Parathyroid adenoma (tissue), 2 donors: ENCODE data around the gene USH2A.

Source experiments
- H2AFZ ChIP-seq: fragments of 300-600 bp; sonication (generic); one replicate; pipeline ENCODE4 v1.7.0; 2017; ENCODE audit warnings: antibody characterized with exemption, mild to moderate bottlenecking
- H3K27ac ChIP-seq: fragments of 300-600 bp; sonication (generic); one replicate; pipeline ENCODE4 v1.7.0; 2017
- H3K27me3 ChIP-seq: fragments of 300-600 bp; sonication (generic); one replicate; pipeline ENCODE4 v1.7.0; 2017; ENCODE audit warnings: low read length; ENCODE audit not compliant: control insufficient read depth, insufficient read depth
- H3K36me3 ChIP-seq: fragments of 300-600 bp; sonication (generic); one replicate; pipeline ENCODE4 v1.7.0; 2017; ENCODE audit warnings: low read length; ENCODE audit not compliant: control insufficient read depth, insufficient read depth
- H3K4me1 ChIP-seq: fragments of 300-600 bp; sonication (generic); one replicate; pipeline ENCODE4 v1.7.0; 2017; ENCODE audit warnings: control low read depth
- H3K4me2 ChIP-seq: fragments of 300-600 bp; sonication (generic); one replicate; pipeline ENCODE4 v1.7.0; 2017; ENCODE audit warnings: low read length
- H3K4me3 ChIP-seq: fragments of 300-600 bp; sonication (generic); one replicate; pipeline ENCODE4 v1.7.0; 2017; ENCODE audit warnings: low read depth, low read length
- H3K79me2 ChIP-seq: fragments of 300-600 bp; sonication (generic); one replicate; pipeline ENCODE4 v1.7.0; 2017; ENCODE audit warnings: control low read depth
- H3K9ac ChIP-seq: fragments of 300-600 bp; sonication (generic); one replicate; pipeline ENCODE4 v1.7.0; 2017; ENCODE audit warnings: mild to moderate bottlenecking
- H3K9me3 ChIP-seq: fragments of 300-600 bp; sonication (generic); one replicate; pipeline ENCODE4 v1.7.0; 2017; ENCODE audit warnings: low read length; ENCODE audit not compliant: control insufficient read depth
- CTCF ChIP-seq: fragments of 300-600 bp; sonication (generic); IDR thresholded peaks from one replicate; pipeline ENCODE4 v1.7.0; 2017; ENCODE audit warnings: antibody characterized with exemption, mild to moderate bottlenecking
- donor health status: primary hyperparathyroidism.

USH2A gene

GRCh38 chr1:216314379-216315095 lies 108.7 kb downstream of the USH2A start:
- H3K27ac ChIP-seq = no peak overlapping the region
- no peaks in the 10 kb centered on the region for H3K79me2 ChIP-seq
- no peak overlapping the region for H3K9ac ChIP-seq
- no peak for TF ChIP-seq CTCF
- H3K4me2 ChIP-seq = no peak overlapping the region
- H3K27me3 ChIP-seq = no peaks in the 10 kb centered on the region
- H3K4me3 ChIP-seq = no peak overlapping the region
- H2AFZ ChIP-seq = no peak overlapping the region
- H3K36me3 ChIP-seq = no peaks in the 10 kb centered on the region
- H3K4me1 ChIP-seq = no peaks in the 10 kb centered on the region
- H3K9me3 ChIP-seq = no peaks in the 10 kb centered on the region

GRCh38 chr1:216310776-216311175 lies 112.5 kb downstream of the USH2A start:
- Histone ChIP-seq H3K9me3 (no peaks in the 10 kb centered on the region), H3K27me3 (no peaks in the 10 kb centered on the region), H3K4me3 (no peak overlapping the region), H3K9ac (no peak overlapping the region), H3K79me2 (no peaks in the 10 kb centered on the region), H3K36me3 (no peaks in the 10 kb centered on the region), H3K27ac (no peak overlapping the region), H3K4me1 (no peaks in the 10 kb centered on the region), H3K4me2 (no peak overlapping the region), H2AFZ (no peak overlapping the region)
- no peak for TF ChIP-seq CTCF

- H3K4me3 ChIP-seq = no peak overlapping the region
- TF ChIP-seq CTCF = no peak
- H3K9ac ChIP-seq = no peak overlapping the region
- H3K4me2 ChIP-seq = no peak overlapping the region
- H3K79me2 ChIP-seq = no peaks in the 10 kb centered on the region
- H3K36me3 ChIP-seq = no peaks in the 10 kb centered on the region
- no peak overlapping the region for H2AFZ ChIP-seq
- no peaks in the 10 kb centered on the region for H3K4me1 ChIP-seq
- no peak overlapping the region for H3K27ac ChIP-seq
- H3K27me3 ChIP-seq = no peaks in the 10 kb centered on the region
- no peaks in the 10 kb centered on the region for H3K9me3 ChIP-seq
These were observed 116.4 kb downstream of the USH2A start for GRCh38 chr1:216306830-216307229.

- Histone ChIP-seq H3K27ac (no peak overlapping the region), H3K27me3 (no peaks in the 10 kb centered on the region), H2AFZ (no peak overlapping the region), H3K9ac (no peak overlapping the region), H3K4me1 (no peaks in the 10 kb centered on the region), H3K4me2 (no peak overlapping the region), H3K9me3 (no peaks in the 10 kb centered on the region), H3K79me2 (no peaks in the 10 kb centered on the region), H3K36me3 (no peaks in the 10 kb centered on the region), H3K4me3 (no peak overlapping the region)
- no peak for TF ChIP-seq CTCF
These were observed 119.6 kb downstream of the USH2A start for GRCh38 chr1:216303690-216304089.

- no peaks in the 10 kb centered on the region for H3K36me3 ChIP-seq
- H3K4me1 ChIP-seq = no peaks in the 10 kb centered on the region
- no peaks in the 10 kb centered on the region for H3K27me3 ChIP-seq
- no peaks in the 10 kb centered on the region for H3K9me3 ChIP-seq
- no peak overlapping the region for H3K4me3 ChIP-seq
- TF ChIP-seq CTCF = no peak
- no peak overlapping the region for H3K9ac ChIP-seq
- H2AFZ ChIP-seq = no peak overlapping the region
- H3K27ac ChIP-seq = no peak overlapping the region
- no peaks in the 10 kb centered on the region for H3K79me2 ChIP-seq
- H3K4me2 ChIP-seq = no peak overlapping the region
These were observed 129.6 kb downstream of the USH2A start for GRCh38 chr1:216293683-216294082.
